ENCODE measurements around the gene P2RX6. TPM values are rescaled to one million over a fixed set of nuclear protein-coding genes. Genes with fewer than 3 reads are reported as not detected.
"Not testable (repeated sequence)": the region's sequence is repeated elsewhere in the genome, so short reads cannot be mapped to it uniquely, and the experiment has no call there.

The P2RX6 gene
- total RNA-seq, 4 donors from 2014 or later = 0.39 to 0.50 (median 0.41) TPM

- intact Hi-C loops (cut with DNase I) = loop anchor here (10.0 kb wide), 2 partner anchors 46 to 84 kb away; partner anchors contain the start of gene P2RX6
These were observed 46.5 kb upstream of the P2RX6 start for GRCh38 chr22:20968281-20968977.

DNA sequence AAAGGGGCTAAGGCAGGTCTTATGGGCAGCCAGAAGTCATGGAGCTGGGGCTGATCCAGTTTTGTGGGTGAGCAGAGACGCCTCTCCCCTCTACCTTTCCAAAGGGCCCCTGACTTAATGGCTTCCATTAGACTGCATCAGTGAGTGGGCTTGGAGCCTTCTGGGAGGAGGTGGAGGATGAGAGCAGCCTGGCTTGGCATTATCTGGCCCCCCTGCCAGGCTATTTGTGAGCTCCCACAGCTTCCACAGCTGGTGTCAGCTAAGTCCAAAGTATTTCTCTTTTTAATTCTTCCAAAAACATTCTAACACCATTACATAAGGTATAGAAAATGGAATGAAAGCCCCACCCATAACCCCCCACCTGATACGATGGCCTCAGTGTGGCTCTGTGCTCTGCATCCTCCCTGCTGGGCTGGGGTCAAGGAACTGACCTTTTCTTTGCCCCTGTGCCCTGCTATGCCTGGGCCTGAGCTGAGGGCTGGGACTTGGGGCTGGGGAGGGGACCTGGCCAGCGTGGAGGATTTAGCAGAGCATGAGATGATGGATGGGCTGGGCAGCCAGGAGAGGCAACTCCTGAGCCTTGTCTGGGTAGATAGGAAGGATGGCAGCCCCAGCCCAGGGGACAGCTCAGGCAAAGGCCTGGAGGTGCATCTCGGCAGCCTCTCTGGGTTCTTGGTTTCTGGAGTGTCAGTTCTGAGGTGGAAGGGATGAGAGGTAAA lies 43.9 kb upstream of the P2RX6 start:
- H3K4me1 ChIP-seq = peaks cover 0 to 12% (median 5%) of the 10 kb centered on the region in 4 donors
- no peaks in the 10 kb centered on the region for H3K36me3 ChIP-seq
- no peaks in the 10 kb centered on the region for H3K9me3 ChIP-seq
- 66% methylated on average over 4 of the region's 4 CpGs for WGBS
- H3K4me3 ChIP-seq = no peak overlapping the region
- TF ChIP-seq CTCF (IDR thresholded peaks at IDR 0.05) (no peak), EP300 (IDR thresholded peaks at IDR 0.05) (no peak), POLR2AphosphoS5 (IDR thresholded peaks at IDR 0.05) (no peak), POLR2A (IDR thresholded peaks at IDR 0.05; ENCODE audit: low read depth) (no peak)
- no peaks in the 10 kb centered on the region for H3K27me3 ChIP-seq
- intact Hi-C loops (cut with DNase I) = no loop called here
- DNase-seq (ENCODE audit: extremely low spot score) = no peak
- no peak overlapping the region for H3K27ac ChIP-seq (replicated peaks in 1 of 4)

More at GRCh38 chr22:20968281-20968977, 46.5 kb upstream of the P2RX6 start:
- Histone ChIP-seq H3K27me3 (peaks cover 0 to 18% (median 4%) of the 10 kb centered on the region in 4 donors), H3K4me3 (no peak overlapping the region), H3K36me3 (no peaks in the 10 kb centered on the region), H3K4me1 (peaks cover 8 to 28% (median 21%) of the 10 kb centered on the region in 4 donors), H3K27ac (replicated peaks in 1 of 4) (no peak overlapping the region), H3K9me3 (no peaks in the 10 kb centered on the region)
- TF ChIP-seq POLR2AphosphoS5 (IDR thresholded peaks at IDR 0.05) (no peak), POLR2A (IDR thresholded peaks at IDR 0.05; ENCODE audit: low read depth) (no peak), CTCF (IDR thresholded peaks at IDR 0.05) (no peak), EP300 (IDR thresholded peaks at IDR 0.05) (no peak)
- WGBS = 85% methylated on average over 6 of the region's 7 CpGs
- DNase-seq (ENCODE audit: extremely low spot score) = no peak

DNA sequence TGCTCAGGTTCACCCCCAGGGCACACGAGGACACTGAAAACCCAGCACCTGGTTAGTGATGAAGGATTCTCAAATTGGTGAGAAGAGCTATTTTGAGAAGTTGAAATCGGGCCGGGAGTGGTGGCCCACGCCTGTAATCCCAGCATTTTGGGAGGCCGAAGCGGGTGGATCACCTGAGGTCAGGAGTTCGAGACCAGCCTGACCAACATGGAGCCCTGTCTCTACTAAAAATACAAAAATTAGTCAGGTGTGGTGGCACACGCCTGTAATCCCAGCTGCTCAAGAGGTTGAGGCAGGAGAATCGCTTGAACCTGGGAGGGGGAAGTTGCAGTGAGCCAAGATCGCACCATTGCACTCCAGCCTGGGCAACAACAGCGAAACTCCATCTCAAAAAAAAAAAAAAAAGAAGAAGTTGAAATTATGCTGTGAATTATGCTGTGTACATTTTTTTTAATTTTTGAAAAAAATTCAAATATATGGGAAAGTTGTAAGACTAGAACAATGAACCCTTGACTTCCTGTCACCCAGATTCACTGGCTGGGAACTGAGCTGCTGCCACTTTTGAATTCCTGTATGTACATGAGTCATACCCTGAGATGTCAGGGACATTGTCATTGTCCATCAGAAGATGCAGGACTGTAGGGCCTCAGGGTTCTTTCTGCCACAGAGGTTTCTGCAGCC lies 42.8 kb upstream of the P2RX6 start:
- H3K9me3 ChIP-seq; H3K27ac ChIP-seq (replicated peaks in 1 of 4); DNase-seq (ENCODE audit: extremely low spot score); H3K4me3 ChIP-seq; intact Hi-C loops (cut with DNase I); H3K36me3 ChIP-seq; H3K27me3 ChIP-seq: not testable (repeated sequence)
- WGBS = 87% methylated on average over 11 of the region's 11 CpGs
- peaks cover 0 to 12% (median 5%) of the 10 kb centered on the region in 4 donors for H3K4me1 ChIP-seq

GRCh38 chr22:20972933-20973577 lies 41.9 kb upstream of the P2RX6 start:
- 78% methylated on average over 10 of the region's 21 CpGs for WGBS
- H3K4me3 ChIP-seq = no peak overlapping the region

More at GRCh38 chr22:20972933-20973577, 41.9 kb upstream of the P2RX6 start:
- TF ChIP-seq POLR2A (IDR thresholded peaks at IDR 0.05; ENCODE audit: low read depth) (no peak), POLR2AphosphoS5 (IDR thresholded peaks at IDR 0.05) (no peak), EP300 (IDR thresholded peaks at IDR 0.05) (no peak), CTCF (IDR thresholded peaks at IDR 0.05) (no peak)
- peaks cover 0 to under 1% (median 0%) of the 10 kb centered on the region in 4 donors for H3K9me3 ChIP-seq
- no peaks in the 10 kb centered on the region for H3K36me3 ChIP-seq
- DNase-seq (ENCODE audit: extremely low spot score) = no peak
- intact Hi-C loops (cut with DNase I) = no loop called here
- H3K27ac ChIP-seq (replicated peaks in 1 of 4) = no peak overlapping the region
- no peaks in the 10 kb centered on the region for H3K27me3 ChIP-seq
- H3K4me1 ChIP-seq = peaks cover 0 to 8% (median 3%) of the 10 kb centered on the region in 4 donors
